ENCODE data around the gene CDH24.

Gene CDH24
- total RNA-seq: 1.9 reads per million, percentile 2 among the genes with 10 or more reads in this experiment

- peak; percentile 64 for DNase-seq
These were observed at the start of gene CDH24 for GRCh38 chr14:23056956-23057756. TSS of gene CDH24 (minus strand) at chr14:23057520. CDS start at chr14:23055733, 1,787 bp downstream.

- no peak for DNase-seq
These were observed 49.4 kb upstream of the CDH24 start for GRCh38 chr14:23106747-23107045.

- no peak for DNase-seq
These were observed 48.1 kb upstream of the CDH24 start for GRCh38 chr14:23105348-23105824.

- DNase-seq: no peak
These were observed 47.4 kb upstream of the CDH24 start, which contains the start of gene CIROP for GRCh38 chr14:23104591-23105347. TSS of gene CIROP (minus strand) at chr14:23104989. CDS start at chr14:23104920, 69 bp downstream.

GRCh38 chr14:23104070-23104590, 46.8 kb upstream of the CDH24 start:
- no peak for DNase-seq

- no peak for DNase-seq
These were observed 46.3 kb upstream of the CDH24 start for GRCh38 chr14:23103581-23103980.

- DNase-seq: no peak
These were observed 45.5 kb upstream of the CDH24 start for GRCh38 chr14:23102801-23103200.

- no peak for DNase-seq
These were observed 44.8 kb upstream of the CDH24 start for GRCh38 chr14:23101986-23102625.

- DNase-seq: no peak
These were observed 44.1 kb upstream of the CDH24 start for GRCh38 chr14:23101213-23101970.

- no peak for DNase-seq
These were observed 42.0 kb upstream of the CDH24 start for GRCh38 chr14:23099212-23099861.

- DNase-seq: no peak
These were observed 40.5 kb upstream of the CDH24 start for GRCh38 chr14:23097786-23098185.

- DNase-seq: peak; percentile 100
These were observed 38.1 kb upstream of the CDH24 start, which contains the start of gene C14orf119 for GRCh38 chr14:23095196-23096108. TSS of gene C14orf119 (plus strand) at chr14:23095505. CDS start at chr14:23097659, 2,154 bp downstream.

- no peak for DNase-seq
These were observed 37.4 kb upstream of the CDH24 start, which contains the start of gene ACIN1 for GRCh38 chr14:23094666-23095195. TSS of gene ACIN1 (minus strand) at chr14:23095136. CDS start at chr14:23095112, 24 bp downstream.

- DNase-seq: peak; percentile 56
These were observed 36.8 kb upstream of the CDH24 start for GRCh38 chr14:23093991-23094665.

- DNase-seq: no peak
These were observed 36.2 kb upstream of the CDH24 start for GRCh38 chr14:23093526-23093925.

GRCh38 chr14:23093104-23093503, 35.8 kb upstream of the CDH24 start:
- DNase-seq: no peak

GRCh38 chr14:23091294-23092225, 34.2 kb upstream of the CDH24 start:
- no peak for DNase-seq

GRCh38 chr14:23090254-23090636, 32.9 kb upstream of the CDH24 start:
- no peak for DNase-seq

Measured in effector CD4-positive, alpha-beta T cell (primary cell).